Testis (tissue), 3 donors: ENCODE data around the gene POLR3H. TPM values are rescaled to one million over a fixed set of nuclear protein-coding genes. Genes with fewer than 3 reads are reported as not detected.

Experiments
- DNase-seq: peaks from one replicate; pipeline ENCODE4 v3.0.0-alpha.2; 2019
- H3K27ac ChIP-seq, 2 donors: fragments of 200-600 bp; sonication (generic); one replicate each; pipeline ENCODE4 v1.5.1; 2019
- H3K27me3 ChIP-seq: fragments of 200-600 bp; sonication (generic); one replicate; pipeline ENCODE4 v1.5.1; 2019
- H3K36me3 ChIP-seq: fragments of 200-600 bp; sonication (generic); one replicate; pipeline ENCODE4 v1.5.1; 2017; ENCODE audit warnings: low read depth; ENCODE audit errors: missing control alignments
- H3K4me1 ChIP-seq: fragments of 200-600 bp; sonication (generic); one replicate; pipeline ENCODE4 v1.5.1; 2019
- H3K4me3 ChIP-seq, 2 donors: fragments of 200-600 bp; sonication (generic); one replicate each; pipeline ENCODE4 v1.5.1; 2017 to 2019
- H3K9me3 ChIP-seq: fragments of 200-600 bp; sonication (generic); one replicate; pipeline ENCODE4 v1.5.1; 2017
- CTCF ChIP-seq, 3 experiments: fragments of 450-650 bp in 2 of 3; fragments of 200-600 bp in 1 of 3; sonication (generic) in 1 of 3; IDR thresholded peaks; one replicate each; pipeline ENCODE4 v1.5.1; 2016 to 2019; ENCODE audit warnings: antibody characterized with exemption in 3 of 3, mild to moderate bottlenecking in 2 of 3, moderate library complexity in 1 of 3
- POLR2A ChIP-seq: fragments of 450-650 bp; IDR thresholded peaks from one replicate; pipeline ENCODE4 v1.6.1; 2017; ENCODE audit warnings: antibody characterized with exemption, mild to moderate bottlenecking, moderate library complexity
- WGBS, 2 donors: methylation state at CpG; one replicate each; pipeline ENCODE4 v1.1.5; 2018; 5-methylcytosine and 5-hydroxymethylcytosine counted together
- intact Hi-C: fragments of 100-400 bp; cut with DNase I; formaldehyde crosslinking; loops from one replicate; pipeline ENCODE4 v1.15.1; 2023; ENCODE audit warnings: low total_unique reads
- polyA plus RNA-seq: library from polyadenylated mRNA; stranded (reverse); fragments of 350-450 nt; fragmentation: Illumina TruSeq; extraction: RNeasy Lipid Tissue Mini Kit (QIAGEN cat#74804); gene quantifications from one replicate; pipeline ENCODE4 v1.2.3, GENCODE V29; 2014; ENCODE audit warnings: low read depth, low replicate concordance; ENCODE audit not compliant: insufficient read depth
- total RNA-seq, 2 donors: library from RNA; depleted of rRNA; stranded (reverse); fragments of >200 nt; gene quantifications; one replicate each; pipeline ENCODE4 v1.2.3, GENCODE V29; 2016

The POLR3H gene
- total and polyA plus RNA-seq, 3 donors from 2014 or later, result 23.3 to 38.9 (median 24.6) TPM

DNA sequence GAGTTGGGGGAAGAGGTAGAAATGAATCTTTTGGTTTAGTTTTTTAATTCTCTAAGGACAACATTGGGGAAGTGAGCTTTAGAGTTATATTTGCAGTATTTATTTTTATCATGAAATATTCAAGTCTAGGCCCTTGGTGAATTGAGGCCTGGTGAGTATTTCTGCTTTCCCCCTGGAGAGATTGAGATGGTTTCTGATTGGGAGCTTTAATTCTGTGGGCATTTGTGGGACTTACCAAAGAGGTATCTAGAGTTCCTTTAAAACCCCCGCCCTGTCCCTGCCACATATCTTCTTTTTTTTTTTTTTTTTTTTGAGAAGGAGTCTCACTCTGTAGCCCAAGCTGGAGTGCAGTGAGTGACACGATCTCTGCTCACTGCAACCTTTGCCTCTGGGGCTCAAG lies 65.8 kb downstream of the POLR3H start:
- Histone ChIP-seq H3K27me3 (no peaks in the 10 kb centered on the region), H3K27ac (no peak overlapping the region), H3K4me1 (peaks cover 28% of the 10 kb centered on the region), H3K9me3 (no peaks in the 10 kb centered on the region), H3K4me3 (no peak overlapping the region), H3K36me3 (no peaks in the 10 kb centered on the region)
- DNase-seq, result no peak
- 83 to 94% methylated on average over 2 of the region's 2 CpGs for WGBS, 2 donors
- intact Hi-C loops, result no loop called here
- TF ChIP-seq POLR2A, result no peak
- TF ChIP-seq CTCF (IDR thresholded peaks at IDR 0.05), result no peak

Other genes with a start within 250 kb of the POLR3H start
- gene ZC3H7B, start 242.9 kb downstream of the POLR3H start, total RNA-seq, result 10 to 100 TPM; 56.4 to 63.0 TPM
- gene ZC3H7B, start 242.9 kb downstream of the POLR3H start, polyA plus RNA-seq, result 38.9 TPM
- gene TEF, start 162.5 kb downstream of the POLR3H start, total RNA-seq, result 10 to 100 TPM; 32.8 to 40.9 TPM
- gene TEF, start 162.5 kb downstream of the POLR3H start, polyA plus RNA-seq, result 25.6 TPM
- 10 to 100 TPM; 35.4 to 41.7 TPM for gene TOB2, start 97.7 kb downstream of the POLR3H start, total RNA-seq
- gene TOB2, start 97.7 kb downstream of the POLR3H start, polyA plus RNA-seq, result 32.7 TPM
- 10 to 100 TPM; 33.7 to 35.1 TPM for gene PHF5A, start 75.8 kb downstream of the POLR3H start, total RNA-seq
- 42.8 TPM for gene PHF5A, start 75.8 kb downstream of the POLR3H start, polyA plus RNA-seq
- gene ACO2, start 75.4 kb downstream of the POLR3H start, total RNA-seq, result 100 to 1,000 TPM; 133 to 178 TPM
- gene ACO2, start 75.4 kb downstream of the POLR3H start, polyA plus RNA-seq, result 113 TPM
- 10 to 100 TPM; 76.5 to 87.0 TPM for gene CSDC2, start 16.5 kb upstream of the POLR3H start, total RNA-seq
- gene CSDC2, start 16.5 kb upstream of the POLR3H start, polyA plus RNA-seq, result 50.1 TPM
- gene PMM1, start 45.4 kb upstream of the POLR3H start, total RNA-seq, result 10 to 100 TPM; 44.4 to 45.7 TPM
- 82.2 TPM for gene PMM1, start 45.4 kb upstream of the POLR3H start, polyA plus RNA-seq
- 10 to 100 TPM; 45.3 to 62.6 TPM for gene DESI1, start 76.6 kb upstream of the POLR3H start, total RNA-seq
- 103 TPM for gene DESI1, start 76.6 kb upstream of the POLR3H start, polyA plus RNA-seq
- 100 to 1,000 TPM; 290 to 317 TPM for gene XRCC6, start 76.8 kb upstream of the POLR3H start, total RNA-seq
- 621 TPM for gene XRCC6, start 76.8 kb upstream of the POLR3H start, polyA plus RNA-seq
- gene SNU13, start 144.4 kb upstream of the POLR3H start, total RNA-seq, result 100 to 1,000 TPM; 155 to 180 TPM
- gene SNU13, start 144.4 kb upstream of the POLR3H start, polyA plus RNA-seq, result 302 TPM
- gene MEI1, start 155.0 kb upstream of the POLR3H start, total RNA-seq, result 100 to 1,000 TPM in 1 of 2 donors, 10 to 100 TPM in 1; 47.6 to 103 TPM
- gene MEI1, start 155.0 kb upstream of the POLR3H start, polyA plus RNA-seq, result 43.5 TPM